GM19238 (cell line): ENCODE data around the gene RSPH1.

ENCODE experiments used
- DNase-seq: peaks from one replicate; pipeline ENCODE4 v3.0.0; 2011; ENCODE audit warnings: low spot score; ENCODE audit not compliant: insufficient read length

RSPH1 gene

GRCh38 chr21:42513985-42514882 lies 18.2 kb upstream of the RSPH1 start:
- DNase-seq, result peak; percentile 65

GRCh38 chr21:42513151-42513984 lies 17.3 kb upstream of the RSPH1 start, which contains the start of gene SLC37A1:
SLC37A1 (plus strand) TSS chr21:42513852; CDS start chr21:42518455, 4,603 bp downstream.
- peak; percentile 58 for DNase-seq

- no peak for DNase-seq
These were observed 16.5 kb upstream of the RSPH1 start for GRCh38 chr21:42512346-42513034.

- DNase-seq, result no peak
These were observed 13.2 kb upstream of the RSPH1 start for GRCh38 chr21:42509244-42509643.

DNA sequence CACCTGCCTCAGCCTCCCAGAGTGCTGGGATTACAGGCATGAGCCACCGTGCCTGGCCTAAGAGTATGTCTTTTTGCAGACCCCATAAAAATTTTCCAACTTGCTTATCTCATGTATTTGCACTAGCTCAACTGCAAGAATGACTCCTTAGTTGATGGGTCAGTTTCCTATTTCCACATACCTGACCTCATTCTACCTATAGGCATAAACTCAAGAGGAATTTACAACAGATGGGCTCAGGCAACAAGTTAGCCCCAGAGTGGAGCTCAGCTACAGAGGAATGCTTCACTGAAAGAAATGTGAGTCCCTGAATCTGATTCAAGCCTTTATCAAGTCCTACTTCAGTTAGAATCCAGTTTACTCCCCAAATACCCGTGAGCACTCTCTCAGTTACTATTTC lies 12.3 kb upstream of the RSPH1 start:
- DNase-seq, result no peak

DNA sequence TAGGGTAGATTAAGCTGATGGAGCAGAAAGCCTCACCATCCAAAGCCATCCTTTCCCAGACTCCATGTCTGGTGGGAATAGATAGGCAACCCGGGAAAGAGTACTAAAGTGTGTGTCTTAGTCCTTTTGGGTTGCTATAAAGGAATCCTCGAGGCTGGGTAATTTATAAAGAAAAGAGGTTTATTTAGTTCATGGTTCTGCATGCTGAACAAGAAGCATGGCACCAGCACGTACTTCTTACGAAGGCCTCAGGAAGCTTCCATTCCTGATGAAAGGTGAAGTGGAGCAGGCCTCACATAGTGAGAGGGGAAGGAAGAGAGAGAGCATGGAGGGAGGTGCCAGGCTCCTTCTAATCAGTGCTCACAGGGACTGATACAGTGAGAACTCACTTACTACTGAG lies 11.4 kb upstream of the RSPH1 start:
- DNase-seq, result no peak

DNA sequence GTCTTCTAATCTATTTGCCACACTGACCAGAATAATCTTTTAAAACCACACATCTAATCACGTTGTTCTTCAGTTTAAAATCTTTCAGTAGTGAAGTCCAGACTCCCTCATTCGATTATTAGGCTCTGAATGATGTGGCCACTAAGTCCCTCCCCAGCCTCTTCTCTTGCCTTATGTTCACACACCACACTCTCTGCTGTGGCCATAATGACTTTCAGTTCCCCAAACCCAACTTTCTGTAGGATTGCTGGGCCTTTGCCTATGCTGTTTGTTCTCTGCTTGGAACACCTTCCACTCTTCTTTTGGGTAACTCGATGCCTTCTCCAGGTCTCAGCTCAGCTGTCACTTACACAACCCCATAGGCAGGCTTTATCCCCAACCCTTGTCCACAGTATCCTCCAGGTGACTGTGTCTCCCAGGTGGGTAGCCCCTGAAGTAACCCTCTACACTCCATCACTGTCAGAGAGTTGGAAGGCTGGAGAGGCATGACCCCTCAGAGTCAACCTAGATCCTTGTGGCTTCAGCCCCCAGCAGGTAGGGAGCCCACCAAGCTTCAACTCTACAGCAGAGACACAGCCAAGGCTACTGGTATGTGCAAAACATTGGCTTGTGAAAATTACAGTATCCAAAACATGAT lies 9.2 kb upstream of the RSPH1 start:
- peak; percentile 59 for DNase-seq

DNA sequence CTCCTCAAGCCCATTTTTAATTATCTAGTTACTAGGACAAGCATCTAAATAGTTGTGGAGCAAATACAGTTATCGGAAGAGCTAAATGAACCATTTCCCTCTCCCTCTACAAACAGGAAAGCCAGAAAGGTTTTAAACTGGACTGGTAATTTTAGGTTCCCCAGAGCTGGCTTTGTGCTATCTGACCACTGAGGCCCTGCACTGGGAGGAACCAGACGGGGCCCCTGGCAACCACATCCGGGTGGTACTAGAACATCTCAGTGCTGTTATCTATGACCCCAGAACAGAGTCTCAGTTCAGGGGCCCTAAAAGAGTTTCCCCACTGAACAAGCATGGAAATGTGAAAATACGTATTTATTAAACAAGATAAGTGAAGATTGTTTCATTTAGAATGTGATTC lies 7.7 kb upstream of the RSPH1 start:
- DNase-seq, result no peak

DNA sequence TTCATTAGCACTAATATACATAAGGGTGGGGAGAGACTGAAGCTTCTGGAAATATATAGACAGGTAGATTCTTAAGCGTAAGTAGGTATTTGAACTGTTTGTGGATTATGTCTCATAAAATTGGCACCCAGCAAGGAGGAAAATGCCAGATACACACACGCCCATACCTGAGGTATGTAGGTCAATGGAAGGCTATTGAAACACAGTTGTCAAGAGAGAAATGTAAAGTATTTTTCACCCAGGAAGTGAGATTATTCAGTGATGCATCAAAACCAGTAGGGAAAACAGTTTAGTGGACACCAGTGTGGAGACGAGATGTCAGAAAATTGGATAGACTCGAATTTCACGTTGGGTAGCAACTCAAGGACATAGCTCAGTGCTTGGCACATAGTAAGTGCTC lies 4.7 kb upstream of the RSPH1 start:
- DNase-seq, result no peak

DNA sequence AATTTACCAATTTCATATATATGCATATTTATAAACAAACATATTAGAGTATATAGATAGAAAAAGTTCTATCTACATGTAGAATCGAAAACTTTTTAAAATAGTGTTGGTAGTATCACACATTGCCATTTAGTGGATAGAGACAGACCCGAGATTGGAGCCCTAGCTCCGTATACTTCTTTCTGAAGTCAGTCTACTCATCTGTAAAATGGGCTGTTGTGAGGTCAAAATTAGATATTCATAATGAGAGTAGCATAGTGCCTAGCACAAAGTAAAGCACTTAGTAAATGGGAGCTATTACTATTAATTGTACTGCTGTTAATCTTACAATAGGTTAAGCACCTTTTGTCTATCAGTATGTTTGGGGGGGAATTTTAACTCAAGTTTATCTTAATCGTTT lies 4.2 kb upstream of the RSPH1 start:
- no peak for DNase-seq

GRCh38 chr21:42499444-42500112 lies 3.6 kb upstream of the RSPH1 start:
- DNase-seq, result no peak

GRCh38 chr21:42498012-42498411 lies 2.0 kb upstream of the RSPH1 start:
- DNase-seq, result no peak

DNA sequence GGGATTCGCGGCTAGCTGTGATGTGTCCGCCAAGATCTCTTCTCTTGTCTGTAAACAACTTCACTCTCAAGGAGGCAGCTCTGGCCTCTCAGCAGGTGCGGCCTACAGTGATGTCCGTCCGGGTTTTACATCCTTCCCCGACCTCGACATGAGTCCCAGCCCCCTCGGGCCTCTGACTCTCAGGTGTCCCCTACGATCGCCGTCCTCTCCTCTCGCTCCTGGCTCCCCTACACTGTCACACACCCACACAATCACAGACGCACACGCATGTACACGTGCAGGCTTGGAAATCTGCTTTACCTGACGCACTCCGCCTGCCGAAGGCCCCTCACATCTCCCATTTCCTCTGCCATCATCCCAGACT lies 797 bp upstream of the RSPH1 start:
- DNase-seq, result no peak

DNA sequence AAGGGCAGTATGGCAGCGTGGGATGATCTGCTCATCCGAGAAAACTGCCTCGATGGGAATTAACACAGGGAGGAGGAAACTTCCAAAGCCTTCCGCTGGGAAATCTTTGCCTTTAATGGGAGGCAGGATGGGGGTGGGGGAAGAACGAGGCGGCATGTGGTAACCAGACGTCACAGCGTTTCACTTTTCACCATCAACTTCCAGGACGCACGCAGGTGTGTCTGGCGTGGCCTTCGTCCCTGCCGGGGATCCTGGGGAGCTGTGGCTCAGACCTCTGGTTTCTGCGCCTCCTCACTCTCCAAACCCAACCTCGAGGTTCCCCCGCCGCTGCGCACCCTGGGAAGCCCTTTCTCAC lies 282 bp downstream of the RSPH1 start:
- no peak for DNase-seq

- no peak for DNase-seq
These were observed 997 bp downstream of the RSPH1 start for GRCh38 chr21:42495027-42495426.

- DNase-seq, result no peak
These were observed 2.6 kb downstream of the RSPH1 start for GRCh38 chr21:42493109-42494060.

GRCh38 chr21:42492201-42492600 lies 3.8 kb downstream of the RSPH1 start:
- no peak for DNase-seq

DNA sequence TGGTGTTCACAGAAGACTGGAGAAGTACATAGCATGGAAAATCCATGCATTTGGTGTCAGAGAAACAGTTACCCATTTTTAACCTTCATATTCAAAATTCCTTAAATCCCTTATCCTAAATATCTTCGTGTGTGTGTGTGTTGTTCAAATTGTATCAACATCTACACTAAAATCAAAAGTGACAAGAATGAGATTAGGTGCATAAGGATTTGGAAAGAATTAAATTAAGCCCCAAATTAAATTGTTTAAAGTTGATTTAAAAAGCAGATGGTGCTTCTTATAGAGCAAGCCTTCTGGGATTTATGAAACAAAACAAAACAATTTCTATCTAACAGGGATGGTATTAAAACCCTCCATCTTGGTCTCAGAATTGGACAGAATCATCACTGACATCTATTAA lies 4.7 kb downstream of the RSPH1 start:
- DNase-seq, result no peak

- no peak for DNase-seq
These were observed 5.3 kb downstream of the RSPH1 start for GRCh38 chr21:42490720-42491119.

DNA sequence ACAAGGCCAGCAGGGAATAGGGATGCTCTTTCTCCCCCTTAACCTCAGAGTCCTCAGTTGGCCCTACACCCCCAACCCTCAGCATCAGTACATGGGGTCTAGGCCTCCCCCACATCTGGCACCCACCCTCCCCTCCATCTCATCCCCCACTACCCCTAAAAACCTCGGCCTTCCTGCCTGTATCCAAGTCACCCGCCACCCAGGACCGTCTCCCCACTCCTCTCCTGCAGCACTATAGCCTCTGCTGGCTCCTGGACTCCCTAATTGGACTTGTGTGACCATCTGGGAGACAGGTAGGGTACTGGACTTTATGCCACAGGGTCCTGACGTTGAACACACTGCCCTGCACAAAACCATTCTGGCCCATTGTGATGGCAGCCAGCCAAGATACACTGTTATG lies 6.0 kb downstream of the RSPH1 start:
- DNase-seq, result no peak
